HG03432 (cell line): ENCODE results near the gene LINC01488.

ENCODE experiments used
- ATAC-seq: cut with Tn5 transposase; IDR thresholded peaks from one replicate; pipeline ENCODE4 v1.9.1; 2021; ENCODE audit warnings: mild to moderate bottlenecking, moderate library complexity; ENCODE audit not compliant: unreplicated experiment

LINC01488 gene

DNA sequence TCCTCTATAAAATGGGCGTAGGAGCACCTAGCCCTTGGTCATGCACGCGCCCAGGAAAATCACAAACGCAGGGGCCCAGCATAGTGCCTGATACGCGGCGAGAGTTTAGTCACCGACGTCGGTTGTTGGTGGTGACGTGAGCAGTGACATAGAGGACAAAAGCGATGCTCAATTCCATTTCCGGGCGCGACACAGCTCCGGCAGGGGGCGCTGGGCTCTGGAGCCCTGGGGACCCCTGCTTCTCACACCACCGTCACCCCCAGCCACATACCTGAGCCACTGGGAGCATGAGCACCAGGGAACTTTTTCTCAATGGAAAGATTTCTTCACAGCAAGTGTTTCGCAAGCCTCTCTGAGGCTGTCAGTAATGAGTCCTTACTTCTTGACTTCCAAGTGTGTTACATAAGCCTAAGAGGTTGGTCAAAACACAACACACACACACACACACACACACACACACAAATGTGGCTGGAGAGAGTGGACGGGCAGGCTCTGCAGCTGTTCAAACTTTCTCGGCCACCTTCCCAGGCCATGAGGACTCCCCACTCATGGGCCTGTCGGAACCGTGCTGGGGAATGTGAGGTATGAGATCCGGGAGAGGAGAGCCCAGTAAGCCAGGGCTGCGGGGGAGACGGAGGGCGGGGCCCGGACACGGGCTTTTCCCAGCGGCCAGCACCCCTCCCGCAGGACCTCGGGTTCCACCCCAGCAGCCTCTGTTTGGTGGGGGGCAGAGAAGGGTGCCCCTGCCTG lies 36.9 kb upstream of the LINC01488 start:
- ATAC-seq = no peak

DNA sequence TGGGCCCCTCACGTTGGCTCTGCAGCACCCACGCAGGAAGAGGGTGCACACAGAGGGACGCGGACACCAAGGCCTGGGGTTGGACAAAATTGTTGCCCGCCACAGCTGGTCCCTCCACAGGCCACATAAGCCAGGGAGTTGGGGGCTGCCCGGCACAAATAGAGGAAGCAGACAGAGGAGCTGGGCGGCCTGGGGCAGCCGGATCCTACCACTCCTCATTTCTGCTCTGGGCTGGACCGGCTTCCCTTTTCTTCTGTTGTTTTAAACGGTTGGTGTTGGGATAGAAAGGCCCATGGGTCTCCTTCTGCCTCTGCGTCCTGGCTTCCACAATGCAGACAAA lies 36.4 kb upstream of the LINC01488 start:
- ATAC-seq = no peak

DNA sequence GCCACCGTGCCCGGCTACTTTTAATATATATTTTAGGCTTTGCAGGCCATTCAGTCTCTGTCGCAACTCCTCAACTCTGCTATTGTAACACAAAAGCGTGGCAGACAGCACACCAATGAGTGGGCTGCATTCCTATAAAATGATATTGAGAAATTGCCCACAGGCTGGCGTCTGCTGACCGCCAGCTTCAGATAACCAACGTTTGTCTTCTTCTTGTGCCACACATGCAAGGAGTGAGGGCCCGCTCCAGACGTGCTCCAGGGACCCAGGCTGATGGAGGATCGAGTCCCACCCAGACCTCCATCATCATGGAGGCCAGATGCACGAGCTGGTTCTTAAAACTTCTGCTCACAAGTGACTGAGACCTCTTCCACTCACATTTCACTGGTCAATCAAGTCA lies 35.4 kb upstream of the LINC01488 start:
- ATAC-seq = no peak

DNA sequence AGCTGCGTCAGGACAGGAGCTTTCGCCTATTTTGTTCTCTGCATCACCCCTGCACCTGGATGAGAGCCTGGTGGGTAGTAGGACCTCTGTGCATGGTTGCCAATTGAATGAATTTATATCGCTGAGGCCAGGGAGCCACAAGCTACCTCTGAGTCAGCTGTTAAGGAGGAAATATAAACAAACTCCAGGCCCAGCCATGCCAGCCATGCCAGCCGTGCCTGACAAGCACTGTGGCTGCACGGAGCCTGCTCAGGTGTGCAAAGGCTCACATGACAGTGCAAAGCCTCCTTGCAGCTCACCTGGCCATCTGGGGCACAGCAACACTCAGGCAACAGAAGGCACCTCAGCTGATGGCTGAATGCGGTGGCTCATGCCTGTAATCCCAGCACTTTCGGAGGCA lies 33.7 kb upstream of the LINC01488 start:
- ATAC-seq = no peak

DNA sequence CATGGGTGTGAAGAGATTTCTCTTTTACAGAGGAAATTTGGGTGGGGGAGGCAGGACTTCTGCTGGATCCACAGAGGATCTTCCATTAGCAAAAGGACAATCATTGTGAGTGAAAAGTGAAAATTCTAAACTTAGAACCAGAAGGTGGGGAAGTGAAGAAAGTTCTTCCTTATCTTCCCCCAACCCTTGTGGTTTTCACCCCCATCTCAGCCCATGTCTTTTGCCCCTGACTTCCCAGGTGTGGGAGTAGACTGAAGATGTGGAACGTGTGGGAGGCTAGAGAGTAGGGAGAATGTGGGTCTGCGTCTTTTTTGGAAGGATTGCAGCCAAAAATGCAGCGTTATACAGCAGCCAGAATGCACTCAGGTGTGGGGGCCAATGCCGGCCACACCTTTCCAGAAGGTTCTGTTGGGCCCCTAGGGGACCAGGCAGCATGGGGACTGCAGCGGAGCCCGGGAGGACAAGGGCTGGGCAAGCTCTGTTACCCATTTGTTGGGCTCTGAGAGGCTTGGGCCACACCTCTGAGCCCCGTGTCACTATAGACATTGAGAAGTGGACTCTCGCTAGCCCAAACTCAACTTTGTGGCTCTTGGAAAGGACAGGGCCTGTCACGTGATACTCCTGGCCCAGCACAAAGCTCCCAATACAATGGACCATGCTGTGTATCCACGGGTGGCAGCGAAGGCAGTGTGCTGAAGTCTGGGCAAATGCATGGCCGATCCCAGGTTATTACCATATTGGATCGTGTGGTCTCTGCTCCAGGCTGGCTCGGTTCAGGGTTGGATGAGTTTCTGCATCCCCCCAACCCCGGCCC lies 32.8 kb upstream of the LINC01488 start:
- ATAC-seq = no peak

DNA sequence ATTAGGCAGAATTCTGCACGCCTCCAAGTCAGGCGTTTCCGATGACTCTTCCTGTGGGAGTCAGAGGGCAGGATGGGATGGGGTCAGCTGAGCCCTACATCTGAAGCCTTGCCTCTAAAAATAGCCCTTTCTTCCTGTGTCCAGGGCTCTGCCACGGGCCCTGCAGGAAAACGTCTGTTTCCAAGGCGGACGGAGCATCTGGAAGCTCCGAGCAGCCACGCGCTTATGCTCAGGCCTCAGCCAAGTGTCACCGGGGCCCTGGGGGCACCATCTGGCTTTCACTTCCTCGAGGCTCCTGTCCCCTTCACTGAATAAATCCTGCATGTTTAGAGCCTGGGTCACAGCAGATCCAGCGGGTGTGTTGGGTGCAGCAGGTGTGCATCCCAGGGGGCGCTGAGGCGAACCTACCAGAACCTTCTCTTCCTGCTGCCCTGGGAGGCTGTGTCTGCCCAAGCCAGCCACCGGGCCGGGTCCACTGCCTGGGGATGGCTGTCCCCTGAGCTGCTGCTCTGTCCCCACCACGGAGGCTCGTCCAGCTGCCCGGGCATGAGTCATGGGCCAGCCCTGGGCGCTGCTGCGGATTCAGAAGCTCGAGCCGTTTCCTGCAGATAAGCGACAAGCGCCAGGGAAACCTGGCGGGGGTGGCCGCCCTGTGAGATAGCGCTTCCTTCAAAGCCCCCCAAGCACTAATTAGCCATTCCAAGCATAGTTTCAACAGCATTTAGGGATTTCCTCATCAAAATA lies 32.0 kb upstream of the LINC01488 start:
- ATAC-seq = no peak

DNA sequence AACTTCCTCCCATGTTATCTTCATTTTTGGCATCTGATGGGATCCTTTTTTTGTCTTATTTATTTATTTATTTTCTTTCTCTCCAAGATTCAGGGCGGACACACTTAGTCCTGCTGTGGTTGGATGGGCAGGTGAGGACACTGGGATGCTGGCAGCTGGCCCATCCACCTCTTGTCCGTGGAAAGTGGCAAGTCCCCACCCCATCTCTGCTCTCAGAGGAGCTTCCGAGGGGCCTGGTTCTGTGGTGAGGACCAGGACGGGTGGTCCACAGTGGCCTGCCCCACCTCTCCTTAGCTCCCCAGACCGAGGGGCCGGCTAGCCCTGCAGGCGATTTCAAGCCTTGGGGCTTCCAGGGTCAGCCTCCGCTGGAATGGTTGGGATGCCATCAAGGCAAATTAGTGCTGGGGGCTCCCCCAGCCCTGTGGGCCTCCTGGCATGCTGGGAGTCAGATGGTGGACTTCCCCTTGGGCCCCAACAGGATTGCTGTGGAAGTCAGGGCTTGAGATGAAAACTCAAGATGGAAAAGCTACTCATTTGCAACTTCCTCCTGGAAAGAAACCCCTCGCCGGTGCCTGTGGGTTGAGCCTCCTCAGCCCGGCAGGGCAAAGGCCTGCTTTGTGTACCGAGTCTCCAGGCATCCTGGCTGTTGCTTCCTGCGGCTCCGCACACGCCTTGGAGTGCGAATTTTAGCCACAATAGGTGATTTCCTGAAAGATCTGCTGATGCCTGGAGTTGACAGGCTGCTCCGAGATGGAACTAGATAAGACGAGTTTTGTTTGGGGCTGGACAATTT lies 31.2 kb upstream of the LINC01488 start:
- no peak for ATAC-seq

DNA sequence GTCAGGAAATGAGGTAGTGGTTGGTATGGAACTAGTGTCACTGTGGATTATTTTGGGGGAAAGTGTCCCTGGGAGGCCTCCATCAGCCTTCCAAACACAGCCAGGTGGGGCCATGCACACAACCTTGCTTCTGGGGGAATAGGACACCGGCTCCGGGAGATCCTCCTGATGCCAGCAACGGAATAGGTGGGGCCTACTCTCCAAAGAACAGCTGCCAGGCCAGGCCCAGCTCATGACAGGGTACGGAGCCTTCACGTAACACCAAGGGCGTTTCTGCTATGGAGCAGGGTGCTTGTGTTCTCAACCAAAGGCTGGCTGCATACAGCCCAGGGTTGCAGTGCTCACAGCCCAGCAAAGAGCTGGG lies 30.6 kb upstream of the LINC01488 start:
- no peak for ATAC-seq

DNA sequence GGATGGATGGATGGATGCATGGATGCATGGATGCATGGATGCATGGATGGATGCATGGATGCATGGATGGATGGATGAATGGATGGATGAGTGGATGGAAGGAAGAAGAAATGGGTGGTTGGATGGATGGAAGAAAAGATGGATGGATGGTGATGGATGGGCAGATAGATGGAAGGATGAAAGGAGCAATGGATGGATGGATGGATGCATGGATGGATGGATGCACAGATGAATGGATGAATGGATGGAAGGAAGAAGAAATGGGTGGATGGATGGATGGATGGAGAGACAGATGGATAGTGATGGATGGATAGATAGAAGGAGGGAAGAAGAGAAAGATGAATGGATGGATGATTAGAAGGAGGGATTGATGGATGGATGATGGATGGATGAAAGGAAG lies 30.2 kb upstream of the LINC01488 start:
- no peak for ATAC-seq

DNA sequence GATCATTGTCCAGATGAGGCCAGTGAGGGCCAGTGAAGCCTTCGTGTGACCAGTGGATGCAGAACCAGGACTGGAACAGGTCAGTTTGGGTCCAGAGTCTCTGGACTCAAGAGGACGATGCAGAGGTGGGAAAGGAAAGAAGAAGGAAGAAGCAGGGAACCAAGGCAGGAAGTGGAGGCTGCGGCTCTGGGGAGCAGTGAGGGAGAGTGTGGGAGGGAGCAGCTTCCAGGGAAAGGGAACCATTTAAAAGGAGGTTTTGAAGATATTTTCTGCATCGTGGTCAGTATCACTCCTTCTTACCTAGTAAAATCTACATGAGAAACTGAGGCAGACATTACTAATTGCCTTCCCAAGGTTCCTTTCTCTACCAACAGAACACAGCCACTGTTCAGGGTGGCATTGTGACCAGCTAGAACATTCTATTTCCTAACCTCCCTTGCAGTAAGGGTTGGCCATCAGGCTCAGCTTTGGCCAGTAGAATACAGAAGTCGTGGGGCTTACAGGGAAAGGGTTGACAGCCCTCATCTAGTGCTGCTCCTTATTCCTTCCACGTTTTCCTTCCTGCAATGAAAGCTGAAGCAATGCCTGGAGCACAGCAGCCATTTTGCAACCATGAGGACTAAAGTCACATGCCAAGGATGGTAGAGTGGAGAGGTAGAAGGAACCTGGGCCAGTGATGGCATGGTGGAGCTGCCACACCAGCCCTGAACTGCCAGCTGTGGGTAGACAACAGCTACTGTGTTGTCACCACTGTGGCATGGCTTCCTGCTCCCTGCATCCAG lies 29.1 kb upstream of the LINC01488 start:
- ATAC-seq = no peak

DNA sequence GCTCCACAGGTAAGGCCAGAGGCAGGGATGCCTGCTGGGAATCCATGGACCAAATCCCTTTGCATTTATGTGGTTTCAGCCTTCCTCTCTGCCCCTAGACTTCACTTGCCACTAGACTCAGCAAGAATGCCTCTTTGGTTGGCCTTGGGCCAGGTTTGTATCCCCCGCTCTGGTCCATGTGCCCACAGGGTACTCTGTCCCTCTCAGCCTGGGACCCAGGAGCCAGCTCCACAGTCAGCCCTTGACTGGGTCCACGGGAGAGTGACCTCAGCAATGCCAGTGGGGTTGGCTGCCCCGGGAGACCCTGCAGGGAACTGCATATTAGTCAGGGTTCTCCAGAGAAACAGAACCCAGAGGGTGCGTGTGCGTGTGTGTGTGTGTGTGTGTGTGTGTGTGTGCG lies 28.3 kb upstream of the LINC01488 start:
- ATAC-seq = no peak

DNA sequence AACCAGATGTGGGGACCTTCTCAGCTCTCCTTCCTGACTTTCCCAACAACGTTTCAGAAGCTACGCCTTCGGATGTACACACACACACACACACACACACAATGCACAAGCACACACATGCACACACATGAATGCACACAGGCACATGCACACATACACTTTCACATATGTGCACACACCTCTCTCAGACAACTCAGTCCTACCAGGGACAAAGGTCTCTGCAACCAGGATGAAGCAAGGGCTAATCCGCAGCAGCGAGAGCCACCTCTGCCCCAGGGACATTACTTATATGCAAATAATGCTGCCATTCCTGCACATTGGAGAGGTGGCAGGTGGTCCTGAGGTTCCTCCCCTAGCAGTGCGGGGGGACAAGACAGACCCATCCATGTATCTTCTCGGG lies 27.4 kb upstream of the LINC01488 start:
- no peak for ATAC-seq

DNA sequence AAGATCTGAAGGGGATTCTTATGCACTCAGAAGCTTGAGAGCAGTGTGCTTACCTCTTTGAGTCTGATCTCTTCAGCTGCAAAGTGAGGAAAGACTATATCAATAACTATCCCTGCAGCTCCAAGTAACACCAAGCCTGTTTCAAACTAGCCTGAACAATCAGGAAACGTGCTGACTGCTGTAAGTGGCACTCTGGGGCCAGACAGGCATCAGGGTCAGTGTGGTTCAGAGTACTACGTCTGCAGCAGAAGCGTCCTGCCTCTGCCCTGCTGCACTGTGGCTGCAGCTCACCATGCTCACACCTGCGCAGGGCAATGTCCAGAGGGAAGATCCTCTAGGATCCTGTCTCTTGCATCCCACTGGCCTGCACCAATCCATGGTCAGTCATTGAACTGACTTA lies 25.5 kb upstream of the LINC01488 start:
- no peak for ATAC-seq

DNA sequence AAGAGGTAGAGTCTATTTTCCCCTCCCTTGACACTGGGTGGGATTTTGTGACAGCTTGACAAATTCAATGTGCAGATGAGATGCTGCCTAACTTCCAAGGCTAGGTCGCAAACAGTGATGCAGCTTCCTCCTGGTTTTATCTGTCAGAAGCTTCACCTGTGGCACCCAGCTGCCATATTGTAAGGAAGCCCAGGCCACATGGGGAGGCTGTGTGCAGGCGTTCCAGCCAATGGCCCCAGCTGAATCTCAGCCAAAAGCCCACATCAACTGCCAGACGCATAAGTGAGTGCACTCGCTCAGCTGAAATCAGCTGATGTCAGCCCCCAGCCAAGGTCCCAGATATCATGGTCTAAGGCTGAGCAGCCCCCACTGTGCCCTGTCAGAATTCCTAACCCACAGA lies 24.8 kb upstream of the LINC01488 start:
- ATAC-seq = no peak

DNA sequence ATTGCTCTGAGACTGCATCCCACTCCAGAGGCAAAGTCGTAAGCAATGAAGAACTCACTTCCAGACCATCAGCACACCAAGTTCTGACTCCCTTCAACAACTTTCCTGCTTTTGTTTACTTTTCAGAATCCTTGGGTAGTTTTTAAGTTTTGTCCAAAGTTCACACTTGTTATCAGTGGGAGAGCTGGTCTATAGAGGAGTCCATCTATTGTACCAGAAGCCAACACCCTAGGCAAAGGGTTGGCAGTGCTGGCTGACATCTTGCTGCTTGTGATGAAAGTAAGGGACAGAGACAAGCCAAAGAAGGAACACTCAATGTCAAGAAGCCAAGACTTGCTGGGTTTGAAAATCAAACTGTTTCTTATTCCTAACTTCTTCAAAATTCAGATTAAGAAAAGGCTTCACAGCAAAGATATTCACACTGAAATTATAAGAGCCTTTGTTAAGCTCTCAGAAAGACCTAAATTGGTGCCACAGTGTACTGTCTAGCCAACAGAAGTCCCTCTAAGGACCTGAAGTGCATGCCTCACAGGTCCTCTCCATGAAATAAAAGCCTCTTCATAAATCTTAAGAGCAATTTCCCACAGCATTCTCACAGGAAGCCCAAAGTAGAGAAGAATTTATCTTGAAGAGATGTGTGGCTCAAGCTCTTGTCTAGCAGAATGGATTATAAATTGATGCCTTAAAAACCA lies 21.5 kb upstream of the LINC01488 start:
- ATAC-seq = no peak

DNA sequence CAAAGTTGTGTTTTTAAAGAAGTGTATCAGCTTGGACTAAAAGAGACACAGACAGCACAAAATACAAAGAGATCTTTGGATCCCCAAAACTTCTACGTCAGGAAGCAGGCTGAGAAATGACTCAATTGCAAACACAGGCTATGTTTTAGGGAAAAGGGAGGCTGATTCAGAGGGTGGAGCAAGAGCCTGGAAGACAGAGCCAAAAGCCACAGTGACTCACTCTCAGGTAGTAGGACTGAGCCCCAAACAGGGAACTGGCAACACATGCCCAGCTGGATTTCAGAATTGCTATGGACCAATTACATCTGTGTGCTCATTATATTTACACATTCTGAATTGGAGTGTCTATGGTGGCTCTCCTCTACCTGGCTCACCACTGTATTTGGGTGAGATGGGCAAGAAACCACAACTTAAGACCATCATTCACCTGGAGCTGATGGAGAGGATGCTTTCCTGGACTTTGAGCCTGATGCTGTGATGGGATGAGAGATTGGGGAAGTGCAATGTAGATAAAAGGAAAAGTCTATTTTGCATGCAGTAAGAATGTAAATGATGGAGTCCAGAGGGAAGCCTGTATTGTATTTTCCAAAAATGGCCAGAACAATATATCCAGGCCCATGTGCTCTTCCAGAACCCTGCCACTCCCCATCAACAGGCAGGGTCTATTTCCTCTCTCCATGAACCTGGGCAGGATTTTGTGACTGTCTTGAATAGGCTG lies 20.8 kb upstream of the LINC01488 start:
- ATAC-seq = no peak

DNA sequence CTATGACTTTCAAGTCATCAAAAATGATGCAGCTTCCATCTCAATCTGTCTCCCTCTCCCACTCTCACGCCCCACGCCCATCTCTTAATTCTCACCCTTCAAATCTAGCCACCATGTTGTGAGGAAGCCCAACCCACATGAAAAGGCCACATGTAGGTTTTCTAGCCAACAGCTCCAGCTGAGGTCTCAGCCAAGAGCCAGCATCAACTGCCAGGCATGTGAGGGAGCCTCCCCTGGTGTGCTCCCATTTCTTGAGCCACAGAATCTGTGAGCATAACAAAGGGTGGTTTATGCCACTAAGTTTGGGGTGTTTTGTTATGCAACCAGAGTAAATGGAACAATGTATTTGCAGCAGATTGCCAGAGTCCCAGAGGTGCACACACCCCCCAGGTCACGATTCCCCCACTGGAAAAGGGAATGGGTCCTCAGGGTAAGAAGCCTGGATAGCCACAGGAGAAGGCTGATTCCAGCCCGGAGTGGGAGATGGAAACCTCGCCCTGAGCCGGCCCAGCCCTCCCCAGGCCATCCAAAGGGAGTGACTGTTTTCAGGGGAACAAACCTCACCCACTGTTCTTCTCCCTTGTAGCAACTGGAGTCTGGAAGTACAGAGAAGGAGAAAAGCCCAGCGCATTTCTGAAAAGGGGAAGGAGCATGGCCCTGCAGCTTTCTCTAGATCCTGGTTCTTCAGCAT lies 20.0 kb upstream of the LINC01488 start:
- no peak for ATAC-seq

DNA sequence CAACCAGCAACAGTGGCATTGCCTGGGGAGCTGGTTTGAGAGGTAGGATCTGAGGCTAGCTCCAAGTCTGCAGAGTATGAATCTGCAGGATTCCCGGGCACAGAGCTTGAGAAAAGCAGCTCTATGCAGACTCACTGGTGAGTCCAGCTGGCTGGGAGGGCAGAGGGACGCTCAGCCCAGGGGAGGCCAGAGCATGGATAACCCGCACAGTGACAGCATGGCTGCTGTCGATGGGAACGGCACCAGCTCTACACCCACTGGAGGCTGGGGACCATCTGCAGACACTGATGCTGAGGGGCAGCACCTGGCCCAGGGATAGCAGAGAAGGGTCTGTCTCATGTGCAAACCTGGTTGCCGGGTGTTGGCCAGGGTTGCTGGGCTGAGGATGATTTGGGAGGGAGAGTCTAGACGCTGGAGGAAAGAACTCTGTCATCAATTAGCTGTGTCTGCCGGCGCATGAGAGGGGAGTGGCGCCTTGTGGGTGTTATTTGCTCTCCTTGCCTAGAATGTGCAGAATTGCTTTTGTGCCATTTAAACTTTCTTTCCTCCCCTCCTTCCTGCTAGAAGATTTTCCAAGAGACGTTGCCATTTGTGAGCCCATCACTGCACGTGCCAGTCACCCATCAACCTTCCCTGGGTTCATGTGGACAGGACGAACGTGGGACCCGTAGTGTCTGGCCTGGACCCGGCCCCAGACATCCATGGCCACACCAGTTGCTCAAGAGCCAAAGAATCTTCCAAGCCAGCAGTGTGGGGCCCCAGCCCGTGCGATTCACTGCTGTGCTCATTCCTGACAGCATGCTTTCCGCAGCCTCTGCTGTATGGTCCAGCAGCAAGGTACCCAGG lies 19.1 kb upstream of the LINC01488 start:
- no peak for ATAC-seq
